Panc1 (cell line): ENCODE data around the gene LRFN3.

Experiments used
- CTCF ChIP-seq: fragments of 450-650 bp; IDR thresholded peaks from 2 replicates; pipeline ENCODE4 v1.5.1; 2017; ENCODE audit warnings: mild to moderate bottlenecking
- SIN3A ChIP-seq: IDR thresholded peaks from 2 replicates; pipeline ENCODE4 v1.6.1; 2012; ENCODE audit warnings: low read depth, mild to moderate bottlenecking, low read length, moderate library complexity, borderline replicate concordance; ENCODE audit not compliant: insufficient read depth
- TCF7L2 ChIP-seq: IDR thresholded peaks from 2 replicates; pipeline ENCODE4 v1.6.1; 2011; ENCODE audit warnings: mild to moderate bottlenecking, low read depth, low read length, inconsistent platforms

- TF ChIP-seq CTCF (no peak), TCF7L2 (no peak), SIN3A (no peak)
These were observed 42.7 kb downstream of the LRFN3 start for GRCh38 chr19:35978832-35979365.
